Measurements from ENCODE around the gene CDH12.

Gene CDH12

GRCh38 chr5:21817668-21818369, 1035.3 kb downstream of the CDH12 start:
- peak overlapping the region; percentile 58 for H2AFZ ChIP-seq (ENCODE audit: low read depth)
- H3K27ac ChIP-seq: no peak overlapping the region
- no peak overlapping the region for H3K9ac ChIP-seq
- H3K4me3 ChIP-seq (IDR thresholded peaks at IDR 0.05; ENCODE audit: insufficient read depth, low read depth, low read length): no peak overlapping the region
- H3K27me3 ChIP-seq (ENCODE audit: insufficient read depth, low read depth): no peaks in the 10 kb centered on the region
- no peaks in the 10 kb centered on the region for H3K79me2 ChIP-seq (ENCODE audit: insufficient read depth, low read depth)
- H3K4me1 ChIP-seq (ENCODE audit: low read depth, poor library complexity, severe bottlenecking): peaks cover 12% of the 10 kb centered on the region
- H3K36me3 ChIP-seq (ENCODE audit: insufficient read depth): no peaks in the 10 kb centered on the region
- peak overlapping the region; percentile 47 for H3K4me2 ChIP-seq
- peak; percentile 73 for TF ChIP-seq CTCF (conservative IDR thresholded peaks at IDR 0.05; ENCODE audit: low read depth, low read length)
- H4K20me1 ChIP-seq (ENCODE audit: insufficient read depth): no peaks in the 10 kb centered on the region; the same call in 1 of the 2 replicates

- Histone ChIP-seq H3K9ac (no peak overlapping the region), H3K4me3 (IDR thresholded peaks at IDR 0.05; ENCODE audit: insufficient read depth, low read depth, low read length) (no peak overlapping the region)
These were observed 1042.3 kb downstream of the CDH12 start for GRCh38 chr5:21810737-21811316.

GRCh38 chr5:21809611-21810010, 1043.5 kb downstream of the CDH12 start:
- no peak for TF ChIP-seq CTCF (conservative IDR thresholded peaks at IDR 0.05; ENCODE audit: low read depth, low read length)
- H3K27me3 ChIP-seq (ENCODE audit: insufficient read depth, low read depth): no peaks in the 10 kb centered on the region
- no peak overlapping the region for H2AFZ ChIP-seq (ENCODE audit: low read depth)
- H3K4me1 ChIP-seq (ENCODE audit: low read depth, poor library complexity, severe bottlenecking): no peaks in the 10 kb centered on the region
- H3K36me3 ChIP-seq (ENCODE audit: insufficient read depth): no peaks in the 10 kb centered on the region
- no peak overlapping the region for H3K27ac ChIP-seq
- H3K4me3 ChIP-seq (IDR thresholded peaks at IDR 0.05; ENCODE audit: insufficient read depth, low read depth, low read length): no peak overlapping the region
- no peaks in the 10 kb centered on the region; the same call in 1 of the 2 replicates for H4K20me1 ChIP-seq (ENCODE audit: insufficient read depth)
- H3K9ac ChIP-seq: no peak overlapping the region
- no peaks in the 10 kb centered on the region for H3K79me2 ChIP-seq (ENCODE audit: insufficient read depth, low read depth)
- no peak overlapping the region for H3K4me2 ChIP-seq

More at GRCh38 chr5:21810737-21811316, 1042.3 kb downstream of the CDH12 start:
- H3K79me2 ChIP-seq (ENCODE audit: insufficient read depth, low read depth): no peaks in the 10 kb centered on the region
- no peak overlapping the region for H2AFZ ChIP-seq (ENCODE audit: low read depth)
- H3K27me3 ChIP-seq (ENCODE audit: insufficient read depth, low read depth): no peaks in the 10 kb centered on the region
- no peaks in the 10 kb centered on the region; the same call in 1 of the 2 replicates for H4K20me1 ChIP-seq (ENCODE audit: insufficient read depth)
- peak; percentile 56; the same call in 1 of the 2 replicates for TF ChIP-seq CTCF (conservative IDR thresholded peaks at IDR 0.05; ENCODE audit: low read depth, low read length)
- H3K36me3 ChIP-seq (ENCODE audit: insufficient read depth): no peaks in the 10 kb centered on the region
- H3K4me1 ChIP-seq (ENCODE audit: low read depth, poor library complexity, severe bottlenecking): no peaks in the 10 kb centered on the region
- H3K4me2 ChIP-seq: no peak overlapping the region
- H3K27ac ChIP-seq: no peak overlapping the region

GRCh38 chr5:21807953-21808352, 1045.2 kb downstream of the CDH12 start:
- Histone ChIP-seq H3K27me3 (ENCODE audit: insufficient read depth, low read depth) (no peaks in the 10 kb centered on the region), H3K9ac (no peak overlapping the region), H3K4me1 (ENCODE audit: low read depth, poor library complexity, severe bottlenecking) (no peaks in the 10 kb centered on the region), H3K36me3 (ENCODE audit: insufficient read depth) (no peaks in the 10 kb centered on the region), H3K79me2 (ENCODE audit: insufficient read depth, low read depth) (no peaks in the 10 kb centered on the region), H3K4me2 (no peak overlapping the region), H3K4me3 (IDR thresholded peaks at IDR 0.05; ENCODE audit: insufficient read depth, low read depth, low read length) (no peak overlapping the region), H4K20me1 (ENCODE audit: insufficient read depth) (no peaks in the 10 kb centered on the region), H3K27ac (no peak overlapping the region), H2AFZ (ENCODE audit: low read depth) (no peak overlapping the region)
- no peak for TF ChIP-seq CTCF (conservative IDR thresholded peaks at IDR 0.05; ENCODE audit: low read depth, low read length)

Data from KMS-11 (cell line).